Activated T-cell treated with anti-CD3 and anti-CD28 coated beads, Interleukin-2, amount 50 U/mL, for 48 hours (primary cell): ENCODE data around the gene SUFU.
A peak's percentile ranks its signal among the peaks of the same experiment; 100 is the strongest.

Experiments used
- DNase-seq, 2 experiments: peaks; one replicate each; pipeline ENCODE4 v3.0.0-alpha.2; 2020

SUFU gene

GRCh38 chr10:102621443-102622325, 117.9 kb downstream of the SUFU start:
- no peak for DNase-seq

GRCh38 chr10:102624094-102624493, 120.3 kb downstream of the SUFU start:
- DNase-seq: no peak

- DNase-seq: no peak
Observed at GRCh38 chr10:102624751-102625645, 121.2 kb downstream of the SUFU start.

- DNase-seq: no peak
Observed at GRCh38 chr10:102626026-102626685, 122.4 kb downstream of the SUFU start.

- DNase-seq: no peak
Observed at GRCh38 chr10:102627291-102627735, 123.5 kb downstream of the SUFU start.

- DNase-seq: no peak
Observed at GRCh38 chr10:102627736-102628293, 124.0 kb downstream of the SUFU start.

GRCh38 chr10:102628451-102628911, 124.7 kb downstream of the SUFU start:
- DNase-seq: no peak

GRCh38 chr10:102629661-102630614, 126.2 kb downstream of the SUFU start:
- DNase-seq: no peak

- no peak for DNase-seq
Observed at GRCh38 chr10:102630663-102631062, 126.9 kb downstream of the SUFU start.

GRCh38 chr10:102631525-102632393, 128.0 kb downstream of the SUFU start:
- no peak for DNase-seq

GRCh38 chr10:102632394-102633111, 128.8 kb downstream of the SUFU start:
- DNase-seq: no peak

GRCh38 chr10:102633287-102633686, 129.5 kb downstream of the SUFU start:
- DNase-seq: peak; percentile 55 to 67

- no peak for DNase-seq
Observed at GRCh38 chr10:102633848-102634247, 130.1 kb downstream of the SUFU start.

- DNase-seq: no peak
Observed at GRCh38 chr10:102634686-102635085, 130.9 kb downstream of the SUFU start.

GRCh38 chr10:102635377-102635776, 131.6 kb downstream of the SUFU start:
- DNase-seq: no peak

GRCh38 chr10:102639537-102639936, 135.8 kb downstream of the SUFU start:
- no peak for DNase-seq

- DNase-seq: no peak
Observed at GRCh38 chr10:102641402-102641801, 137.6 kb downstream of the SUFU start.

GRCh38 chr10:102641880-102642735, 138.3 kb downstream of the SUFU start:
- DNase-seq: peak; percentile 97 to 99
